CD14-positive monocyte (primary cell): ENCODE measurements around the gene SLC2A6. TPM values are rescaled to one million over a fixed set of nuclear protein-coding genes. Genes with fewer than 3 reads are reported as not detected.

Experiments used
- DNase-seq, 3 donors: peaks; one replicate each; pipeline ENCODE4 v3.0.0-alpha.2; 2011 to 2022
- H2AFZ ChIP-seq: 2 replicates; pipeline ENCODE4 v1.6.0; 2012; ENCODE audit warnings: mild to moderate bottlenecking, low read depth, low read length, inconsistent platforms; ENCODE audit not compliant: insufficient read depth, poor library complexity, severe bottlenecking
- H3K27ac ChIP-seq, 2 donors: 1 replicate in 1 of 2; 2 replicates in 1 of 2; pipeline ENCODE4 v1.5.1; 2012 to 2013; ENCODE audit warnings: low read length in 2 of 2, control low read depth in 1 of 2, inconsistent platforms in 1 of 2, low read depth in 1 of 2, mild to moderate bottlenecking in 1 of 2
- H3K27me3 ChIP-seq, 2 donors: one replicate each; pipeline versions ENCODE4 v1.6.0 to v1.6.1; 2011 to 2013; ENCODE audit warnings: low read length in 2 of 2; ENCODE audit not compliant: control insufficient read depth in 2 of 2, insufficient read depth in 2 of 2
- H3K36me3 ChIP-seq, 2 donors: replicated peaks in 1 of 2; 1 replicate in 1 of 2; 2 replicates in 1 of 2; pipeline versions ENCODE4 v1.5.1 to v1.6.1; 2012 to 2013; ENCODE audit warnings: low read length in 2 of 2, control low read depth in 1 of 2, inconsistent platforms in 1 of 2, mild to moderate bottlenecking in 1 of 2; ENCODE audit not compliant: insufficient read depth in 2 of 2, control insufficient read depth in 1 of 2
- H3K4me1 ChIP-seq, 2 donors: 1 replicate in 1 of 2; 2 replicates in 1 of 2; pipeline versions ENCODE4 v1.5.1 to v1.6.1; 2012 to 2013; ENCODE audit warnings: low read length in 2 of 2, control low read depth in 1 of 2, inconsistent platforms in 1 of 2, mild to moderate bottlenecking in 1 of 2, moderate library complexity in 1 of 2; ENCODE audit not compliant: insufficient read depth in 2 of 2, control insufficient read depth in 1 of 2
- H3K4me2 ChIP-seq: replicated peaks from 2 replicates; pipeline ENCODE3; 2012; ENCODE audit warnings: low read length, moderate library complexity, mild to moderate bottlenecking; ENCODE audit not compliant: poor library complexity, severe bottlenecking; ENCODE audit errors: extremely low read depth
- H3K4me3 ChIP-seq, 3 experiments: fragments of 200-600 bp in 1 of 3; sonication (generic) in 1 of 3; replicated peaks in 1 of 3; 1 replicate in 2 of 3; 2 replicates in 1 of 3; pipeline ENCODE4 v1.5.1; 2011 to 2013; ENCODE audit warnings: low read length in 3 of 3, mild to moderate bottlenecking in 3 of 3, control low read depth in 2 of 3, low read depth in 2 of 3, inconsistent platforms in 1 of 3, moderate library complexity in 1 of 3
- H3K79me2 ChIP-seq: 2 replicates; pipeline ENCODE4 v1.6.0; 2012; ENCODE audit warnings: mild to moderate bottlenecking, control low read depth, inconsistent platforms, low read length, moderate library complexity; ENCODE audit not compliant: insufficient read depth
- H3K9ac ChIP-seq: 2 replicates; pipeline ENCODE4 v1.6.0; 2017; ENCODE audit warnings: low read length, mild to moderate bottlenecking; ENCODE audit not compliant: insufficient read depth, poor library complexity, severe bottlenecking
- H3K9me3 ChIP-seq, 2 donors: replicated peaks in 1 of 2; 1 replicate in 1 of 2; 2 replicates in 1 of 2; pipeline versions ENCODE4 v1.5.1 to v1.6.1; 2012 to 2013; ENCODE audit warnings: low read length in 2 of 2, control low read depth in 1 of 2; ENCODE audit not compliant: control insufficient read depth in 1 of 2, insufficient read depth in 1 of 2
- H4K20me1 ChIP-seq: 2 replicates; pipeline ENCODE4 v1.6.0; 2012; ENCODE audit warnings: mild to moderate bottlenecking, low read length, control low read depth, moderate library complexity; ENCODE audit not compliant: insufficient read depth
- H3K27ac Mint-ChIP-seq, 7 donors: one replicate each; pipeline ENCODE4 v1.8.0; 2020; ENCODE audit warnings: mild to moderate bottlenecking in 7 of 7, mixed read lengths in 7 of 7, moderate library complexity in 6 of 7, inconsistent platforms in 2 of 7
- H3K27me3 Mint-ChIP-seq, 3 donors: one replicate each; pipeline ENCODE4 v1.8.0; 2021 to 2022; ENCODE audit warnings: low read depth in 3 of 3, mild to moderate bottlenecking in 3 of 3, mixed read lengths in 3 of 3, moderate library complexity in 3 of 3, inconsistent platforms in 1 of 3
- H3K36me3 Mint-ChIP-seq, 2 donors: one replicate each; pipeline ENCODE4 v1.8.0; 2020; ENCODE audit warnings: mixed read lengths in 2 of 2, inconsistent platforms in 1 of 2, mild to moderate bottlenecking in 1 of 2
- H3K4me1 Mint-ChIP-seq: one replicate; pipeline ENCODE4 v1.8.0; 2020; ENCODE audit warnings: mild to moderate bottlenecking, mixed read lengths
- H3K4me3 Mint-ChIP-seq, 2 donors: one replicate each; pipeline ENCODE4 v1.8.0; 2020; ENCODE audit warnings: mild to moderate bottlenecking in 2 of 2, mixed read lengths in 2 of 2, moderate library complexity in 1 of 2
- H3K9me3 Mint-ChIP-seq, 7 donors: one replicate each; pipeline ENCODE4 v1.8.0; 2020 to 2022; ENCODE audit warnings: mixed read lengths in 7 of 7, mild to moderate bottlenecking in 6 of 7, moderate library complexity in 6 of 7, inconsistent platforms in 2 of 7
- WGBS: methylation state at CpG from one replicate; pipeline ENCODE4 v1.1.5; 2013; ENCODE audit warnings: missing lambda C conversion rate; ENCODE audit not compliant: insufficient coverage; 5-methylcytosine and 5-hydroxymethylcytosine counted together
- intact Hi-C, 2 donors: fragments of 100-400 bp; cut with micrococcal nuclease; formaldehyde crosslinking; loops; one replicate each; pipeline versions ENCODE4 v1.15.0 to v1.15.1; 2023
- polyA plus RNA-seq, 3 donors: library from polyadenylated mRNA; depleted of rRNA in 1 of 3; unstranded in 2 of 3; stranded (reverse) in 1 of 3; fragments of 300-500 nt in 2 of 3; fragments of >200 nt in 1 of 3; fragmentation: Illumina TruSeq in 2 of 3; gene quantifications; 1 replicate in 2 of 3; 2 replicates in 1 of 3; pipeline ENCODE4 v1.2.3, GENCODE V29; 2012 to 2021
- TF ChIP-seq, protein P1 (sequence below): fragments of 200-600 bp; IDR thresholded peaks from one replicate; pipeline ENCODE4 v1.8.0; 2022; ENCODE audit warnings: antibody characterized with exemption, mild to moderate bottlenecking

Gene SLC2A6
- polyA plus RNA-seq, 3 donors, result 43.2 to 127 (median 60.4) TPM

DNA sequence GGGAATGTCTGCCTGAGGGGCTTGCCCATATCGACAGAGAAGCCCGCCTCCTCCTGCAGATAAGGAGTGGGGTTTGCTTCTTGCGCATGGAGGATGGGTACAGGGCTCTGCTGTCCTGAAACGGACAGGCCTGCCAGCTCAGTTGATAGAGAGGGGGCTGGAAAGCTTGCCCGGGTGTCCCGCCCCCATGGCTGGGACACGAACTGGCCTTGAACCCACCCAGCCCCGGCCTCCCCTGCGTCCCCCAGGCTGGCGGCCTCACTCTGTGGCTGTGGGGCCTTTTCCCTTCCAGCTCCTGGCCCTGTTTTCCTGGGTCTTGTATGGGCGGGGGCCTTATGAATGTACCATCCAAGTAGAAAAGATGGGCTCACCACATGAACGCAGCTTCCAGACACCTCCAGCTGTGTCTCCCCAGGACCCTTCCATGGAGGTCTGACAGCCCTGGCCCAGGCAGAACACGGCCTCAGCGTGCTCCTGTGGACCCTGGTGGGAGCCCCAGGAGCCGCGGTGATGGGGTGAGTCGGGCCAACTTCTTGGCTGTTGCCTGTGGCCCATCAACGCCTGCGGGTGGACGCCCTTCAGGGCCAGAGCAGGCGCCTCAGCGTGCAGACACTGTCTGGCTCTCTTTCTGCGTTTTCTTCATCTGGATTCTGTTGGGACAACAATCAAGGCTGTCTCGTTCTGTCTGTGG is 15.9 kb upstream of the SLC2A6 start:
- Mint-ChIP-seq H3K4me1 (no peaks in the 10 kb centered on the region), H3K27ac (no peak overlapping the region), H3K36me3 (no peaks in the 10 kb centered on the region), H3K9me3 (peaks cover 0 to 3% (median 0%) of the 10 kb centered on the region in 7 donors), H3K4me3 (no peak overlapping the region), H3K27me3 (peaks cover 2 to 9% (median 2%) of the 10 kb centered on the region in 3 donors)
- H2AFZ ChIP-seq, result no peak overlapping the region
- H3K79me2 ChIP-seq, result no peaks in the 10 kb centered on the region
- no peaks in the 10 kb centered on the region for H3K36me3 ChIP-seq
- no peaks in the 10 kb centered on the region for H4K20me1 ChIP-seq
- H3K27me3 ChIP-seq, result no peaks in the 10 kb centered on the region
- TF ChIP-seq, protein P1, sequence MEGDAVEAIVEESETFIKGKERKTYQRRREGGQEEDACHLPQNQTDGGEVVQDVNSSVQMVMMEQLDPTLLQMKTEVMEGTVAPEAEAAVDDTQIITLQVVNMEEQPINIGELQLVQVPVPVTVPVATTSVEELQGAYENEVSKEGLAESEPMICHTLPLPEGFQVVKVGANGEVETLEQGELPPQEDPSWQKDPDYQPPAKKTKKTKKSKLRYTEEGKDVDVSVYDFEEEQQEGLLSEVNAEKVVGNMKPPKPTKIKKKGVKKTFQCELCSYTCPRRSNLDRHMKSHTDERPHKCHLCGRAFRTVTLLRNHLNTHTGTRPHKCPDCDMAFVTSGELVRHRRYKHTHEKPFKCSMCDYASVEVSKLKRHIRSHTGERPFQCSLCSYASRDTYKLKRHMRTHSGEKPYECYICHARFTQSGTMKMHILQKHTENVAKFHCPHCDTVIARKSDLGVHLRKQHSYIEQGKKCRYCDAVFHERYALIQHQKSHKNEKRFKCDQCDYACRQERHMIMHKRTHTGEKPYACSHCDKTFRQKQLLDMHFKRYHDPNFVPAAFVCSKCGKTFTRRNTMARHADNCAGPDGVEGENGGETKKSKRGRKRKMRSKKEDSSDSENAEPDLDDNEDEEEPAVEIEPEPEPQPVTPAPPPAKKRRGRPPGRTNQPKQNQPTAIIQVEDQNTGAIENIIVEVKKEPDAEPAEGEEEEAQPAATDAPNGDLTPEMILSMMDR, result no peak
- DNase-seq, result no peak
- H3K9ac ChIP-seq, result no peak overlapping the region
- no peak overlapping the region for H3K27ac ChIP-seq
- intact Hi-C loops, result no loop called here
- H3K9me3 ChIP-seq, result no peaks in the 10 kb centered on the region
- no peak overlapping the region for H3K4me2 ChIP-seq
- no peak overlapping the region for H3K4me3 ChIP-seq
- no peaks in the 10 kb centered on the region for H3K4me1 ChIP-seq
- WGBS, result 97% methylated on average over 23 of the region's 24 CpGs

DNA sequence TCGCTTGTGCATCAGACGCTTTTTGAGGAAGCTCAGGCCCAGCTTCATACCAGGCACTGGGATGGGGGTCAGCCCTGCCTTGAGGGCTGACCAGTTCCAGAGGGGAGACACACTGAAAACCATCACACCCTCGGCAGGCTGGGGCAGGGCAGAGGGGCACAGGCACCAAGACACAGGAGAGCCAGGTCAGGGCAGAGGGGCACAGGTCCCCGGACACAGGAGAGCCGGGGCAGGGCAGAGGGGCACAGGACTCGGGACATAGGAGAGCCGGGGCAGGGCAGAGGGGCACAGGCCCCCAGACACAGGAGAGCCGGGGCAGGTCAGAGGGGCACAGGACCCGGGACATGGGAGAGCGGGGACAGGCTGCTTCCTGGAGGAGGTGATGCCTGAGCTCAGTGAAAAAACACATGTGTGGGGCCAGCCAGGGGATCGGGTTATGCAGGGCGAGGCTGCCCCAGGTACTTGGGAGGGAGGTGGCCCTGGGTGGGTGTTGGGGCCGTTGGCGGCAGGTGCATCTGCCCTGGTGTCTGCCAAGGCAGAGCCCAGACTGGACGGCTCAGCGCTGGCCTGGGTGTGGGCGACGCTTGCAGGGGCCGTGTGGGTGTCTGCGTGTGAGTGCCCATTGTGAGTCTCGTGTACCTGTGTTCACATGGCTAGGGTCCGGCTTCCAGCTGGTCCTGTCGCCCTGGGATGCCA is 15.1 kb upstream of the SLC2A6 start:
- WGBS, result 92% methylated on average over 23 of the region's 23 CpGs
- Histone ChIP-seq H3K4me2 (no peak overlapping the region), H3K9ac (no peak overlapping the region), H3K27me3 (no peaks in the 10 kb centered on the region), H3K36me3 (no peaks in the 10 kb centered on the region), H3K9me3 (no peaks in the 10 kb centered on the region), H3K4me1 (no peaks in the 10 kb centered on the region), H4K20me1 (no peaks in the 10 kb centered on the region), H3K79me2 (no peaks in the 10 kb centered on the region), H3K27ac (no peak overlapping the region), H3K4me3 (no peak overlapping the region), H2AFZ (no peak overlapping the region)
- TF ChIP-seq, protein P1, result no peak
- H3K9me3 Mint-ChIP-seq, result peaks cover 0 to 3% (median 0%) of the 10 kb centered on the region in 7 donors
- H3K4me3 Mint-ChIP-seq, result no peak overlapping the region
- DNase-seq, result no peak
- peaks cover 2 to 9% (median 2%) of the 10 kb centered on the region in 3 donors for H3K27me3 Mint-ChIP-seq
- intact Hi-C loops, result no loop called here
- no peak overlapping the region for H3K27ac Mint-ChIP-seq
- H3K36me3 Mint-ChIP-seq, result no peaks in the 10 kb centered on the region
- H3K4me1 Mint-ChIP-seq, result no peaks in the 10 kb centered on the region
